Gastroesophageal sphincter (tissue), 3 donors: ENCODE results near the gene R3HDM2.

ENCODE experiments used
- EP300 ChIP-seq: sonication (generic); formaldehyde crosslinking; IDR thresholded peaks from one replicate; pipeline ENCODE4 v1.6.1; 2017; ENCODE audit warnings: antibody characterized with exemption, mild to moderate bottlenecking
- POLR2A ChIP-seq, 2 donors: fragments of 450-650 bp; IDR thresholded peaks; one replicate each; pipeline ENCODE4 v1.6.1; 2017; ENCODE audit warnings: antibody characterized with exemption in 2 of 2, mild to moderate bottlenecking in 2 of 2, moderate library complexity in 1 of 2
- POLR2AphosphoS5 ChIP-seq: sonication (generic); formaldehyde crosslinking; IDR thresholded peaks from one replicate; pipeline ENCODE4 v1.6.1; 2017; ENCODE audit warnings: antibody characterized with exemption
- TF ChIP-seq, protein P1 (sequence below), 4 experiments: fragments of 200-600 bp in 2 of 4; fragments of 450-650 bp in 2 of 4; sonication (generic) in 1 of 4; IDR thresholded peaks; one replicate each; pipeline ENCODE4 v1.5.1; 2017 to 2019; ENCODE audit warnings: antibody characterized with exemption in 4 of 4, mild to moderate bottlenecking in 2 of 4, moderate library complexity in 2 of 4

GRCh38 chr12:57221169-57221917 lies 209.5 kb downstream of the R3HDM2 start:
- TF ChIP-seq, protein P1, sequence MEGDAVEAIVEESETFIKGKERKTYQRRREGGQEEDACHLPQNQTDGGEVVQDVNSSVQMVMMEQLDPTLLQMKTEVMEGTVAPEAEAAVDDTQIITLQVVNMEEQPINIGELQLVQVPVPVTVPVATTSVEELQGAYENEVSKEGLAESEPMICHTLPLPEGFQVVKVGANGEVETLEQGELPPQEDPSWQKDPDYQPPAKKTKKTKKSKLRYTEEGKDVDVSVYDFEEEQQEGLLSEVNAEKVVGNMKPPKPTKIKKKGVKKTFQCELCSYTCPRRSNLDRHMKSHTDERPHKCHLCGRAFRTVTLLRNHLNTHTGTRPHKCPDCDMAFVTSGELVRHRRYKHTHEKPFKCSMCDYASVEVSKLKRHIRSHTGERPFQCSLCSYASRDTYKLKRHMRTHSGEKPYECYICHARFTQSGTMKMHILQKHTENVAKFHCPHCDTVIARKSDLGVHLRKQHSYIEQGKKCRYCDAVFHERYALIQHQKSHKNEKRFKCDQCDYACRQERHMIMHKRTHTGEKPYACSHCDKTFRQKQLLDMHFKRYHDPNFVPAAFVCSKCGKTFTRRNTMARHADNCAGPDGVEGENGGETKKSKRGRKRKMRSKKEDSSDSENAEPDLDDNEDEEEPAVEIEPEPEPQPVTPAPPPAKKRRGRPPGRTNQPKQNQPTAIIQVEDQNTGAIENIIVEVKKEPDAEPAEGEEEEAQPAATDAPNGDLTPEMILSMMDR (IDR thresholded peaks at IDR 0.05): no peak
- TF ChIP-seq POLR2A (IDR thresholded peaks at IDR 0.05) (no peak), EP300 (no peak), POLR2AphosphoS5 (no peak)
